WTC11 (cell line): Measurements from ENCODE around the gene ZNF565. TPM values are rescaled to one million over a fixed set of nuclear protein-coding genes. Genes with fewer than 3 reads are reported as not detected.

Experiments
- ATF1 ChIP-seq: sonication (generic); formaldehyde crosslinking; IDR thresholded peaks from 2 replicates; pipeline ENCODE4 v1.8.1; 2023; ENCODE audit warnings: mild to moderate bottlenecking, moderate library complexity, missing genetic modification reagents
- CBFB ChIP-seq: sonication (generic); formaldehyde crosslinking; IDR thresholded peaks from 2 replicates; pipeline ENCODE4 v1.8.1; 2022; ENCODE audit warnings: mild to moderate bottlenecking, low read depth, missing genetic modification reagents
- ETV6 ChIP-seq: sonication (generic); formaldehyde crosslinking; IDR thresholded peaks from 2 replicates; pipeline ENCODE4 v1.8.1; 2022; ENCODE audit warnings: mild to moderate bottlenecking, missing genetic modification reagents
- FOXP1 ChIP-seq: sonication (generic); formaldehyde crosslinking; IDR thresholded peaks from 2 replicates; pipeline ENCODE4 v1.8.0; 2022; ENCODE audit warnings: missing genetic modification reagents, mild to moderate bottlenecking, moderate library complexity, borderline replicate concordance
- GABPB1 ChIP-seq: sonication (generic); formaldehyde crosslinking; IDR thresholded peaks from 2 replicates; pipeline ENCODE4 v1.8.1; 2023; ENCODE audit warnings: mild to moderate bottlenecking, missing genetic modification reagents
- GTF2I ChIP-seq: fragments of 250-450 bp; sonication (Bioruptor Pico); conservative IDR thresholded peaks from 2 replicates; pipeline ENCODE4 v1.4.0; 2021; ENCODE audit warnings: mild to moderate bottlenecking
- IRF2 ChIP-seq: sonication (generic); formaldehyde crosslinking; IDR thresholded peaks from 2 replicates; pipeline ENCODE4 v1.8.0; 2022; ENCODE audit warnings: low read depth, missing genetic modification reagents, borderline replicate concordance
- JUN ChIP-seq: sonication (generic); formaldehyde crosslinking; IDR thresholded peaks from 2 replicates; pipeline ENCODE4 v1.8.0; 2023; ENCODE audit warnings: mild to moderate bottlenecking, missing genetic modification reagents
- KAT7 ChIP-seq: sonication (generic); formaldehyde crosslinking; IDR thresholded peaks from 2 replicates; pipeline ENCODE4 v1.8.1; 2023; ENCODE audit warnings: missing genetic modification reagents, mild to moderate bottlenecking, borderline replicate concordance
- MXD4 ChIP-seq: fragments of 250-450 bp; sonication (Bioruptor Pico); IDR thresholded peaks from 2 replicates; pipeline ENCODE4 v1.8.0; 2021; ENCODE audit warnings: mild to moderate bottlenecking, moderate library complexity, borderline replicate concordance
- NFATC4 ChIP-seq: fragments of 250-450 bp; sonication (Bioruptor Pico); IDR thresholded peaks from 2 replicates; pipeline ENCODE4 v1.9.0; 2021; ENCODE audit warnings: mild to moderate bottlenecking
- NR2C2 ChIP-seq: sonication (generic); formaldehyde crosslinking; IDR thresholded peaks from 2 replicates; pipeline ENCODE4 v1.8.0; 2022; ENCODE audit warnings: mild to moderate bottlenecking, missing genetic modification reagents
- NR3C1 ChIP-seq: sonication (generic); formaldehyde crosslinking; conservative IDR thresholded peaks from 2 replicates; pipeline ENCODE4 v1.8.1; 2023; ENCODE audit warnings: low read depth, mild to moderate bottlenecking, missing genetic modification reagents
- PRRX2 ChIP-seq: fragments of 250-450 bp; sonication (Bioruptor Pico); IDR thresholded peaks from 2 replicates; pipeline ENCODE4 v1.8.0; 2021; ENCODE audit warnings: mild to moderate bottlenecking
- SOX15 ChIP-seq: fragments of 250-450 bp; sonication (Bioruptor Pico); IDR thresholded peaks from 2 replicates; pipeline ENCODE4 v1.9.0; 2021; ENCODE audit warnings: mild to moderate bottlenecking
- TEAD1 ChIP-seq: sonication (generic); formaldehyde crosslinking; IDR thresholded peaks from 2 replicates; pipeline ENCODE4 v1.8.0; 2022; ENCODE audit warnings: mild to moderate bottlenecking, missing genetic modification reagents
- TEAD4 ChIP-seq: sonication (generic); formaldehyde crosslinking; IDR thresholded peaks from 2 replicates; pipeline ENCODE4 v1.8.0; 2022; ENCODE audit warnings: mild to moderate bottlenecking, missing genetic modification reagents
- ZBTB21 ChIP-seq: sonication (generic); formaldehyde crosslinking; IDR thresholded peaks from 2 replicates; pipeline ENCODE4 v1.8.1; 2023; ENCODE audit warnings: mild to moderate bottlenecking, missing genetic modification reagents, borderline replicate concordance
- ZNF138 ChIP-seq: sonication (generic); formaldehyde crosslinking; conservative IDR thresholded peaks from 2 replicates; pipeline ENCODE4 v1.8.1; 2022; ENCODE audit warnings: mild to moderate bottlenecking, moderate library complexity, missing genetic modification reagents
- ZNF232 ChIP-seq: sonication (generic); formaldehyde crosslinking; IDR thresholded peaks from 2 replicates; pipeline ENCODE4 v1.8.0; 2022; ENCODE audit warnings: mild to moderate bottlenecking, missing genetic modification reagents
- ZNF317 ChIP-seq: sonication (generic); formaldehyde crosslinking; IDR thresholded peaks from 2 replicates; pipeline ENCODE4 v1.8.1; 2023; ENCODE audit warnings: low read depth, mild to moderate bottlenecking, moderate library complexity, missing genetic modification reagents, borderline replicate concordance
- ZNF423 ChIP-seq: fragments of 250-450 bp; sonication (Bioruptor Pico); IDR thresholded peaks from 2 replicates; pipeline ENCODE4 v2.1.2; 2022; ENCODE audit warnings: mild to moderate bottlenecking, moderate library complexity
- total RNA-seq: library from RNA; stranded (reverse); gene quantifications from 3 replicates; pipeline ENCODE4 v1.2.3, GENCODE V29; 2021
- TF ChIP-seq, protein P1 (sequence below): fragments of 250-450 bp; sonication (Bioruptor Pico); IDR thresholded peaks from 2 replicates; pipeline ENCODE4 v1.9.0; 2021; ENCODE audit warnings: mild to moderate bottlenecking, borderline replicate concordance
- TF ChIP-seq, protein P2 (sequence below): sonication (generic); formaldehyde crosslinking; IDR thresholded peaks from 2 replicates; pipeline ENCODE4 v1.8.1; 2022; ENCODE audit warnings: missing genetic modification reagents, borderline replicate concordance
- TF ChIP-seq, protein P3 (sequence below): fragments of 250-450 bp; sonication (Bioruptor Pico); IDR thresholded peaks from 2 replicates; pipeline ENCODE4 v1.9.0; 2021; ENCODE audit warnings: mild to moderate bottlenecking
- TF ChIP-seq, protein P4 (sequence below): sonication (generic); formaldehyde crosslinking; IDR thresholded peaks from 2 replicates; pipeline ENCODE4 v1.8.1; 2023; ENCODE audit warnings: mild to moderate bottlenecking, missing genetic modification reagents, moderate library complexity
- TF ChIP-seq, protein P5 (sequence below): fragments of 250-450 bp; sonication (Bioruptor Pico); IDR thresholded peaks from 2 replicates; pipeline ENCODE4 v2.1.2; 2022; ENCODE audit warnings: mild to moderate bottlenecking, moderate library complexity
- TF ChIP-seq, protein P6 (sequence below): fragments of 200-600 bp; IDR thresholded peaks from 2 replicates; pipeline ENCODE4 v1.8.0; 2022; ENCODE audit warnings: antibody characterized with exemption

ZNF565 gene
- total RNA-seq, 1 experiment from 2014 or later, result 3.0 TPM

DNA sequence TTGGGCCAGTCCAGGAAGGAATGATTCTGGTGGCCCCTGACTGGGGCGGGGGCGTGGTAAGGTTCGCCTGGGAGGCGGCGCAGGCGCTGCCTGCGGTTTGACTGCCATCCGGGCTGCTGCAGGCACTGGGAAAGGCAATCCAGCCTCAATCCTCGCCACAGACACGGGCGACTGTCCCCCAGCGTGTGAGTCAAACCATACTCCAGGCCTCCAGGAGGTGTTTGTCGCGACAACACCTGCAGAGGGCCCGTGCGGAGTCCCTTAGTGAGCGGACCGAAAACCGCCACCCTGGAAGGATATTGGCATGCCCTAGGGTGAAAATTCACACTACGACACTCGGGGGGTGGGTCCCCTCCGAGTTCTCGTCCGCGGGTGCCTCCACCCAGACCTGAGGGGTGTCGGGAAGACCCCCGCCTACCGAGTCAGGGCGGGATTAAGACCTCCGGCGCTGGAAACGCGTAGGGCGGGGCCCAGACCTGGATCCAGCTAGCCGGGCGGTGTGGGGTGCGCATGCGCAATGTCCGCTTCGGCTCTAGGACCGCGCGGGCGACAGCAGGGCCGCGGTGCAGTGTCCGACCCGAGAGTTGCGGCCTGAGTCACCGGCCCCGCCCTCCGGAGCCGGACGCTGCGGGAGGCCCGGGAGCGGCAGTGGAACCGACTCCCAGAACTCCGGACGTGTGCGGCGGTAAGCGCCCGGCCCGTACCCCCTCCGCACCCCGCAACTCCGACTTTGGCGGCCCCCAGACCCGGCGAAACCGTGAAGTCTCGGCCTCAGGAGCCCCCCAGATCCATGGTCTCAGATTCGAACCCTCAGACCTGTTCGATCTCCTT lies 74.8 kb downstream of the ZNF565 start, which contains the start of gene CAPNS1 (continued):
- TF ChIP-seq, protein P1, sequence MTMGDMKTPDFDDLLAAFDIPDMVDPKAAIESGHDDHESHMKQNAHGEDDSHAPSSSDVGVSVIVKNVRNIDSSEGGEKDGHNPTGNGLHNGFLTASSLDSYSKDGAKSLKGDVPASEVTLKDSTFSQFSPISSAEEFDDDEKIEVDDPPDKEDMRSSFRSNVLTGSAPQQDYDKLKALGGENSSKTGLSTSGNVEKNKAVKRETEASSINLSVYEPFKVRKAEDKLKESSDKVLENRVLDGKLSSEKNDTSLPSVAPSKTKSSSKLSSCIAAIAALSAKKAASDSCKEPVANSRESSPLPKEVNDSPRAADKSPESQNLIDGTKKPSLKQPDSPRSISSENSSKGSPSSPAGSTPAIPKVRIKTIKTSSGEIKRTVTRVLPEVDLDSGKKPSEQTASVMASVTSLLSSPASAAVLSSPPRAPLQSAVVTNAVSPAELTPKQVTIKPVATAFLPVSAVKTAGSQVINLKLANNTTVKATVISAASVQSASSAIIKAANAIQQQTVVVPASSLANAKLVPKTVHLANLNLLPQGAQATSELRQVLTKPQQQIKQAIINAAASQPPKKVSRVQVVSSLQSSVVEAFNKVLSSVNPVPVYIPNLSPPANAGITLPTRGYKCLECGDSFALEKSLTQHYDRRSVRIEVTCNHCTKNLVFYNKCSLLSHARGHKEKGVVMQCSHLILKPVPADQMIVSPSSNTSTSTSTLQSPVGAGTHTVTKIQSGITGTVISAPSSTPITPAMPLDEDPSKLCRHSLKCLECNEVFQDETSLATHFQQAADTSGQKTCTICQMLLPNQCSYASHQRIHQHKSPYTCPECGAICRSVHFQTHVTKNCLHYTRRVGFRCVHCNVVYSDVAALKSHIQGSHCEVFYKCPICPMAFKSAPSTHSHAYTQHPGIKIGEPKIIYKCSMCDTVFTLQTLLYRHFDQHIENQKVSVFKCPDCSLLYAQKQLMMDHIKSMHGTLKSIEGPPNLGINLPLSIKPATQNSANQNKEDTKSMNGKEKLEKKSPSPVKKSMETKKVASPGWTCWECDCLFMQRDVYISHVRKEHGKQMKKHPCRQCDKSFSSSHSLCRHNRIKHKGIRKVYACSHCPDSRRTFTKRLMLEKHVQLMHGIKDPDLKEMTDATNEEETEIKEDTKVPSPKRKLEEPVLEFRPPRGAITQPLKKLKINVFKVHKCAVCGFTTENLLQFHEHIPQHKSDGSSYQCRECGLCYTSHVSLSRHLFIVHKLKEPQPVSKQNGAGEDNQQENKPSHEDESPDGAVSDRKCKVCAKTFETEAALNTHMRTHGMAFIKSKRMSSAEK (CRISPR knock-in tag), result no peak
- TF ChIP-seq MXD4 (CRISPR knock-in tag), result no peak
- TF ChIP-seq PRRX2 (CRISPR knock-in tag), result no peak
- TF ChIP-seq ZNF138 (CRISPR knock-in tag), result no peak
- TF ChIP-seq NR2C2, result no peak
- no peak for TF ChIP-seq NR3C1 (CRISPR knock-in tag)
- TF ChIP-seq, protein P2, sequence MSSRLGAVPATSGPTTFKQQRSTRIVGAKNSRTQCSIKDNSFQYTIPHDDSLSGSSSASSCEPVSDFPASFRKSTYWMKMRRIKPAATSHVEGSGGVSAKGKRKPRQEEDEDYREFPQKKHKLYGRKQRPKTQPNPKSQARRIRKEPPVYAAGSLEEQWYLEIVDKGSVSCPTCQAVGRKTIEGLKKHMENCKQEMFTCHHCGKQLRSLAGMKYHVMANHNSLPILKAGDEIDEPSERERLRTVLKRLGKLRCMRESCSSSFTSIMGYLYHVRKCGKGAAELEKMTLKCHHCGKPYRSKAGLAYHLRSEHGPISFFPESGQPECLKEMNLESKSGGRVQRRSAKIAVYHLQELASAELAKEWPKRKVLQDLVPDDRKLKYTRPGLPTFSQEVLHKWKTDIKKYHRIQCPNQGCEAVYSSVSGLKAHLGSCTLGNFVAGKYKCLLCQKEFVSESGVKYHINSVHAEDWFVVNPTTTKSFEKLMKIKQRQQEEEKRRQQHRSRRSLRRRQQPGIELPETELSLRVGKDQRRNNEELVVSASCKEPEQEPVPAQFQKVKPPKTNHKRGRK (CRISPR knock-in tag), result no peak
- no peak for TF ChIP-seq SOX15 (CRISPR knock-in tag)
- TF ChIP-seq KAT7 (CRISPR knock-in tag), result no peak
- 0 out of 2 replicates have a peak, but pooled peaks have one; percentile 10 for TF ChIP-seq TEAD4
- TF ChIP-seq ZBTB21 (CRISPR knock-in tag), result peak; percentile 77
- TF ChIP-seq GTF2I, result no peak
- TF ChIP-seq ZNF317 (CRISPR knock-in tag), result peak; percentile 3; the same call in 1 of the 2 replicates
- no peak for TF ChIP-seq IRF2 (CRISPR knock-in tag)
- TF ChIP-seq NFATC4 (CRISPR knock-in tag), result no peak
- no peak for TF ChIP-seq JUN
- TF ChIP-seq, protein P3, sequence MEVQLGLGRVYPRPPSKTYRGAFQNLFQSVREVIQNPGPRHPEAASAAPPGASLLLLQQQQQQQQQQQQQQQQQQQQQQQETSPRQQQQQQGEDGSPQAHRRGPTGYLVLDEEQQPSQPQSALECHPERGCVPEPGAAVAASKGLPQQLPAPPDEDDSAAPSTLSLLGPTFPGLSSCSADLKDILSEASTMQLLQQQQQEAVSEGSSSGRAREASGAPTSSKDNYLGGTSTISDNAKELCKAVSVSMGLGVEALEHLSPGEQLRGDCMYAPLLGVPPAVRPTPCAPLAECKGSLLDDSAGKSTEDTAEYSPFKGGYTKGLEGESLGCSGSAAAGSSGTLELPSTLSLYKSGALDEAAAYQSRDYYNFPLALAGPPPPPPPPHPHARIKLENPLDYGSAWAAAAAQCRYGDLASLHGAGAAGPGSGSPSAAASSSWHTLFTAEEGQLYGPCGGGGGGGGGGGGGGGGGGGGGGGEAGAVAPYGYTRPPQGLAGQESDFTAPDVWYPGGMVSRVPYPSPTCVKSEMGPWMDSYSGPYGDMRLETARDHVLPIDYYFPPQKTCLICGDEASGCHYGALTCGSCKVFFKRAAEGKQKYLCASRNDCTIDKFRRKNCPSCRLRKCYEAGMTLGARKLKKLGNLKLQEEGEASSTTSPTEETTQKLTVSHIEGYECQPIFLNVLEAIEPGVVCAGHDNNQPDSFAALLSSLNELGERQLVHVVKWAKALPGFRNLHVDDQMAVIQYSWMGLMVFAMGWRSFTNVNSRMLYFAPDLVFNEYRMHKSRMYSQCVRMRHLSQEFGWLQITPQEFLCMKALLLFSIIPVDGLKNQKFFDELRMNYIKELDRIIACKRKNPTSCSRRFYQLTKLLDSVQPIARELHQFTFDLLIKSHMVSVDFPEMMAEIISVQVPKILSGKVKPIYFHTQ (CRISPR knock-in tag), result no peak
- peak; percentile 84 for TF ChIP-seq ETV6 (CRISPR knock-in tag)
- TF ChIP-seq CBFB (CRISPR knock-in tag), result 0 out of 2 replicates have a peak, but pooled peaks have one; percentile 66
- TF ChIP-seq, protein P4, sequence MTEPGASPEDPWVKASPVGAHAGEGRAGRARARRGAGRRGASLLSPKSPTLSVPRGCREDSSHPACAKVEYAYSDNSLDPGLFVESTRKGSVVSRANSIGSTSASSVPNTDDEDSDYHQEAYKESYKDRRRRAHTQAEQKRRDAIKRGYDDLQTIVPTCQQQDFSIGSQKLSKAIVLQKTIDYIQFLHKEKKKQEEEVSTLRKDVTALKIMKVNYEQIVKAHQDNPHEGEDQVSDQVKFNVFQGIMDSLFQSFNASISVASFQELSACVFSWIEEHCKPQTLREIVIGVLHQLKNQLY (CRISPR knock-in tag), result no peak
- no peak for TF ChIP-seq ZNF423 (CRISPR knock-in tag)
- TF ChIP-seq, protein P5, sequence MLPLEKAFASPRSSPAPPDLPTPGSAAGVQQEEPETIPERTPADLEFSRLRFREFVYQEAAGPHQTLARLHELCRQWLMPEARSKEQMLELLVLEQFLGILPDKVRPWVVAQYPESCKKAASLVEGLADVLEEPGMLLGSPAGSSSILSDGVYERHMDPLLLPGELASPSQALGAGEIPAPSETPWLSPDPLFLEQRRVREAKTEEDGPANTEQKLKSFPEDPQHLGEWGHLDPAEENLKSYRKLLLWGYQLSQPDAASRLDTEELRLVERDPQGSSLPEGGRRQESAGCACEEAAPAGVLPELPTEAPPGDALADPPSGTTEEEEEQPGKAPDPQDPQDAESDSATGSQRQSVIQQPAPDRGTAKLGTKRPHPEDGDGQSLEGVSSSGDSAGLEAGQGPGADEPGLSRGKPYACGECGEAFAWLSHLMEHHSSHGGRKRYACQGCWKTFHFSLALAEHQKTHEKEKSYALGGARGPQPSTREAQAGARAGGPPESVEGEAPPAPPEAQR (CRISPR knock-in tag), result no peak
- peak; percentile 72 for TF ChIP-seq TEAD1 (CRISPR knock-in tag)
- TF ChIP-seq ATF1 (CRISPR knock-in tag), result no peak
- peak; percentile 75; the same call in 1 of the 2 replicates for TF ChIP-seq ZNF232 (CRISPR knock-in tag)
- TF ChIP-seq GABPB1 (CRISPR knock-in tag), result no peak
- TF ChIP-seq FOXP1, result no peak; the same call in 1 of the 2 replicates
- TF ChIP-seq, protein P6, sequence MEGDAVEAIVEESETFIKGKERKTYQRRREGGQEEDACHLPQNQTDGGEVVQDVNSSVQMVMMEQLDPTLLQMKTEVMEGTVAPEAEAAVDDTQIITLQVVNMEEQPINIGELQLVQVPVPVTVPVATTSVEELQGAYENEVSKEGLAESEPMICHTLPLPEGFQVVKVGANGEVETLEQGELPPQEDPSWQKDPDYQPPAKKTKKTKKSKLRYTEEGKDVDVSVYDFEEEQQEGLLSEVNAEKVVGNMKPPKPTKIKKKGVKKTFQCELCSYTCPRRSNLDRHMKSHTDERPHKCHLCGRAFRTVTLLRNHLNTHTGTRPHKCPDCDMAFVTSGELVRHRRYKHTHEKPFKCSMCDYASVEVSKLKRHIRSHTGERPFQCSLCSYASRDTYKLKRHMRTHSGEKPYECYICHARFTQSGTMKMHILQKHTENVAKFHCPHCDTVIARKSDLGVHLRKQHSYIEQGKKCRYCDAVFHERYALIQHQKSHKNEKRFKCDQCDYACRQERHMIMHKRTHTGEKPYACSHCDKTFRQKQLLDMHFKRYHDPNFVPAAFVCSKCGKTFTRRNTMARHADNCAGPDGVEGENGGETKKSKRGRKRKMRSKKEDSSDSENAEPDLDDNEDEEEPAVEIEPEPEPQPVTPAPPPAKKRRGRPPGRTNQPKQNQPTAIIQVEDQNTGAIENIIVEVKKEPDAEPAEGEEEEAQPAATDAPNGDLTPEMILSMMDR, result no peak
